ENCODE measurements around the gene GIPC1. TPM values are rescaled to one million over a fixed set of nuclear protein-coding genes. Genes with fewer than 3 reads are reported as not detected.

The GIPC1 gene
- total and polyA plus RNA-seq, 2 of the 4 experiments (the other 2 are of a cell fraction), result 74.2 to 133 TPM

DNA sequence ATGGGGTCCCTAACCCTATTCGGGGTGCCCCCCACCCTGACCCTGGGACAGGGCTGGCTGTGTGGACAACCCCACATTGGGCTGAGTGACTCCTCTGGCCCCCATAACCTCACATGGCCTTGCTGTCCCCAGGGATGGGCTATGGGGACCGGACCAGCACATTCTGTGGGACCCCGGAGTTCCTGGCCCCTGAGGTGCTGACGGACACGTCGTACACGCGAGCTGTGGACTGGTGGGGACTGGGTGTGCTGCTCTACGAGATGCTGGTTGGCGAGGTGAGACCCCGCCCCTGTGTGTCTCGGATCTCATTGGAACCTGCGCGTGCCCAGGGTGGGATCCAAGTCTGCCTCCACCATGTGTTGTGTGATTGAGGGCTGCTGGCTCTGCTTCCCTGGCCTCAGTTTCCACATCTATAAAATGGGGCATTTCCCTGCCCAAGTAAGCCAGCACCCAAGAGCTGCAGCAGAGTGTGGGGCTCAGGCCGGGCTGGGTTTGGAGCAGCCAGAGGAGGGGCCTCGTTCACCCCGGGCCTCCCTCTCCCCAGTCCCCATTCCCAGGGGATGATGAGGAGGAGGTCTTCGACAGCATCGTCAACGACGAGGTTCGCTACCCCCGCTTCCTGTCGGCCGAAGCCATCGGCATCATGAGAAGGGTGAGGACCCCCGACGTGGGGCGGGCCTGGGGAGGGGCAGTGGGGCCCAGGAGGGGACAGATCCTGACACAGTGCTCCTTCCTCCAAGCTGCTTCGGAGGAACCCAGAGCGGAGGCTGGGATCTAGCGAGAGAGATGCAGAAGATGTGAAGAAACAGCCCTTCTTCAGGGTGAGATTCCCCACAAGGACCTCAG is 25.7 kb downstream of the GIPC1 start:
- no peak for DNase-seq

More for the DNA sequence above, 25.7 kb downstream of the GIPC1 start:
- H2BK120ac ChIP-seq (ENCODE audit: low read depth, low read length), result no peak overlapping the region
- intact Hi-C loops (cut with micrococcal nuclease), result no loop called here
- 58% methylated on average over 10 of the region's 32 CpGs; no CpG with 5 or more reads in 1 of the 2 experiments for WGBS, 2 experiments (ENCODE audit: extremely low coverage in 2 of 2, insufficient read length in 1 of 2)
- ChIA-PET POLR2A (ENCODE audit: unreplicated experiment) (no interaction called here), CTCF (no interaction called here)
- no peak overlapping the region for H3K14ac ChIP-seq (replicated peaks; ENCODE audit: low read depth, low read length)
- H3K9me3 ChIP-seq (ENCODE audit: control insufficient read depth, insufficient read depth, low read length), result no peaks in the 10 kb centered on the region
- peaks cover 32% of the 10 kb centered on the region for H3K36me3 ChIP-seq (ENCODE audit: control insufficient read depth, insufficient read depth, low read length)
- no peak overlapping the region for H2BK15ac ChIP-seq (ENCODE audit: low read depth, low read length)
- no peak overlapping the region for H2BK20ac ChIP-seq (ENCODE audit: low read depth, low read length)
- no peak overlapping the region for H4K91ac ChIP-seq (ENCODE audit: insufficient read depth, low read depth, low read length)
- ATAC-seq (ENCODE audit: low read depth), result no peak
- H3K56ac ChIP-seq (ENCODE audit: extremely low read depth, insufficient read depth, low read length), result no peak overlapping the region
- no peak overlapping the region for H3K4me2 ChIP-seq (ENCODE audit: low read depth, low read length)
- H3K4ac ChIP-seq (ENCODE audit: low read depth, low read length), result no peak overlapping the region
- no peak overlapping the region for H4K8ac ChIP-seq (ENCODE audit: low read depth in 2 of 2, low read length in 2 of 2)
- H3K79me1 ChIP-seq (ENCODE audit: low read depth in 1 of 2, low read length in 2 of 2), result peaks cover 0 to 9% of the 10 kb centered on the region in 2 experiments; a peak in 1 of 4 replicates
- H3K4me1 ChIP-seq (ENCODE audit: control insufficient read depth, insufficient read depth, low read length), result peaks cover 8% of the 10 kb centered on the region
- H4K20me1 ChIP-seq (ENCODE audit: insufficient read depth, low read length), result no peaks in the 10 kb centered on the region; the same call in 1 of the 2 replicates
- H2BK5ac ChIP-seq (ENCODE audit: low read depth, low read length, poor library complexity, severe bottlenecking), result no peak overlapping the region
- 0 out of 2 replicates have a peak, but pooled peaks cover 5% of the 10 kb centered on the region for H3K9me1 ChIP-seq (ENCODE audit: insufficient read depth, low read length)
- H3K9ac ChIP-seq (ENCODE audit: low read depth, low read length), result no peak overlapping the region
- no peak overlapping the region for H3K4me3 ChIP-seq (ENCODE audit: insufficient read depth, low read depth, low read length)
- no peak overlapping the region for H2AK9ac ChIP-seq (replicated peaks; ENCODE audit: low read depth, low read length, poor library complexity)
- BruUV-seq (replicated peaks), result no TSS peak
- TF ChIP-seq CHD1 (IDR thresholded peaks at IDR 0.05; ENCODE audit: low read depth, low read length) (no peak), POLR2A (IDR thresholded peaks at IDR 0.05; ENCODE audit: low read depth, low read length) (no peak), BHLHE40 (IDR thresholded peaks at IDR 0.05; ENCODE audit: low read depth, low read length) (no peak), NFE2L2 (IDR thresholded peaks at IDR 0.05; ENCODE audit: low read depth, low read length) (no peak)
- TF ChIP-seq, protein P1, sequence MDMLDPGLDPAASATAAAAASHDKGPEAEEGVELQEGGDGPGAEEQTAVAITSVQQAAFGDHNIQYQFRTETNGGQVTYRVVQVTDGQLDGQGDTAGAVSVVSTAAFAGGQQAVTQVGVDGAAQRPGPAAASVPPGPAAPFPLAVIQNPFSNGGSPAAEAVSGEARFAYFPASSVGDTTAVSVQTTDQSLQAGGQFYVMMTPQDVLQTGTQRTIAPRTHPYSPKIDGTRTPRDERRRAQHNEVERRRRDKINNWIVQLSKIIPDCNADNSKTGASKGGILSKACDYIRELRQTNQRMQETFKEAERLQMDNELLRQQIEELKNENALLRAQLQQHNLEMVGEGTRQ (IDR thresholded peaks at IDR 0.05; ENCODE audit: low read depth, low read length), result no peak
- no peak overlapping the region for H3K18ac ChIP-seq (ENCODE audit: low read depth, low read length)
- dilution Hi-C loops (cut with HindIII; ENCODE audit: low sequenced_read_pairs, unreplicated experiment), result no loop called here
- H3K27ac ChIP-seq (ENCODE audit: insufficient read depth, low read length), result no peak overlapping the region
- H4K5ac ChIP-seq (ENCODE audit: low read depth, low read length), result no peak overlapping the region
- in situ Hi-C loops (cut with MboI; ENCODE audit: low sequenced_read_pairs), result loop anchor here (10.0 kb wide), 1 partner anchor 585 kb away; no protein-coding TSS in a partner anchor
- H3K23ac ChIP-seq (ENCODE audit: low read depth, low read length), result no peak overlapping the region
- no peak overlapping the region for H2AK5ac ChIP-seq (ENCODE audit: low read depth, low read length)
- H3K27me3 ChIP-seq (ENCODE audit: control insufficient read depth, insufficient read depth, low read length), result no peaks in the 10 kb centered on the region
- H2AFZ ChIP-seq (replicated peaks; ENCODE audit: low read length, poor library complexity), result peak overlapping the region; percentile 33
